Omental fat pad (tissue), 4 donors: ENCODE data around the gene ATAD3C. TPM values are rescaled to one million over a fixed set of nuclear protein-coding genes. Genes with fewer than 3 reads are reported as not detected.

Experiments
- ATAC-seq: fragments of 150-250 bp; one replicate; pipeline ENCODE4 v1.9.1; 2016; ENCODE audit warnings: mild to moderate bottlenecking, moderate library complexity; ENCODE audit not compliant: low FRiP score
- DNase-seq: peaks from one replicate; pipeline ENCODE4 v3.0.0-alpha.2; 2019; ENCODE audit warnings: low spot score
- total RNA-seq, 4 donors: library from RNA; depleted of rRNA; stranded (reverse); fragments of >200 nt; gene quantifications; one replicate each; pipeline ENCODE4 v1.1.0, GENCODE V29; 2016
- TF ChIP-seq, protein P1 (sequence below), 3 donors: fragments of 450-650 bp; IDR thresholded peaks; one replicate each; pipeline ENCODE4 v1.5.1; 2016 to 2017; ENCODE audit warnings: antibody characterized with exemption in 3 of 3, mild to moderate bottlenecking in 3 of 3, moderate library complexity in 2 of 3

The ATAD3C gene
- total RNA-seq, 4 donors from 2014 or later = 0.69 to 3.5 (median 2.4) TPM; not detected in 1

DNA sequence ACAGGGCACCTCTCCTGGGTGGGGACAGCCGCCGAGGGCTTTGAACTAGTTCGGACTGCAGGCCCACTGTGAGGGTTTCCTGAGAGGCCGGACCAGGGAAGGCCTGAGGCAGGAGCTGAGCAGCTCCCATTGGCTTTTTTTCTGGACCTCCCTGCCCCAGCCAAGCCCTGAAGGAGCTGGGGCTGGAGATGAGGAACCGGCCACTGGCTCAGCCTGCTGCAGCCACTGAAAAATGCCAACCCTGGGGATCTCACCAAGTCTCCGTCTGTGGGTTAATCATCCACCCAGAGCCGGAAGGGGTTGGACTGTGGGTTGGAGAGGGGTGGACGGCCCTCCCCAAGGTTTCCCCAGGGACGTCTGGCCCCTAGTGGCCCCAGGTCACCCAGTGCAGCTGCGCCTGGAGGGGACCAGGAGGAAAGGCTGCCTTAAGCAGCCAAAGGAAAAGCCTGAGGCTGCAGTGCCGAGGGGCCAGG lies 11.5 kb upstream of the ATAD3C start:
- ATAC-seq = no peak

DNA sequence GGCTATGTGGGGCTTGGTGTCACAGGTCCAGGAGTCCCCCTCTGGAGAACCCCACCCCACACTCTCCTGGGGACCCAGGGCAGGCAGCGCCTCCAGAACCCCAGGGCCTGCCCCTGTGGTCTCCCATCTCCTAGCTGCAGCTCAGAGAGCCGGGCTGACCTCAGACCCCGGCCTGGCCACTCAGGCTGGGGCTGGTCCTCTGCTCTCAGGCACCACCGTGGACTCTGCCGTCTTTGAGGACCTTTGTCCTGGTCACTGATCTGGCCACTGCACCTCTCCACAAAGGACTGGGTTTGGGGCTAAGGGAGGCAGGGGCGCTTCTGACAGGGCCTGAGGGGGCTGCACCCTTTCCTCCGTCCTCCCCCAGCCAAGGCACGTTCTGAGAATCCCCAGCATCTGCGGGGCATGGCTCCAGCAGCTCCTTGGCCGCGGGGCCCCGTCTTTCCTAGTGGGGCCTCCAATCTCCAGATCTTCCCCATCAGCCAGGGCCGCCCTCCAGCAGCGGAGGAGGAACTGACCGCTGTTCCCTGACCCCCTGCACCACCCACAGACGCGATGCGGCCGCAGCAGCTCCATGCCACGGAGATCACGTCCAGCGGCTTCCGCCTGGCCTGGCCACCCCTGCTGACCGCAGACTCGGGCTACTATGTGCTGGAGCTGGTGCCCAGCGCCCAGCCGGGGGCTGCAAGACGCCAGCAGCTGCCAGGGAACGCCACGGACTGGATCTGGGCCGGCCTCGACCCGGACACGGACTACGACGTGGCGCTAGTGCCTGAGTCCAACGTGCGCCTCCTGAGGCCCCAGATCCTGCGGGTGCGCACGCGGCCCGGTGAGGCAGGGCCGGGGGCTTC lies 10.7 kb upstream of the ATAD3C start:
- ATAC-seq (no peak), DNase-seq (no peak)
- TF ChIP-seq, protein P1, sequence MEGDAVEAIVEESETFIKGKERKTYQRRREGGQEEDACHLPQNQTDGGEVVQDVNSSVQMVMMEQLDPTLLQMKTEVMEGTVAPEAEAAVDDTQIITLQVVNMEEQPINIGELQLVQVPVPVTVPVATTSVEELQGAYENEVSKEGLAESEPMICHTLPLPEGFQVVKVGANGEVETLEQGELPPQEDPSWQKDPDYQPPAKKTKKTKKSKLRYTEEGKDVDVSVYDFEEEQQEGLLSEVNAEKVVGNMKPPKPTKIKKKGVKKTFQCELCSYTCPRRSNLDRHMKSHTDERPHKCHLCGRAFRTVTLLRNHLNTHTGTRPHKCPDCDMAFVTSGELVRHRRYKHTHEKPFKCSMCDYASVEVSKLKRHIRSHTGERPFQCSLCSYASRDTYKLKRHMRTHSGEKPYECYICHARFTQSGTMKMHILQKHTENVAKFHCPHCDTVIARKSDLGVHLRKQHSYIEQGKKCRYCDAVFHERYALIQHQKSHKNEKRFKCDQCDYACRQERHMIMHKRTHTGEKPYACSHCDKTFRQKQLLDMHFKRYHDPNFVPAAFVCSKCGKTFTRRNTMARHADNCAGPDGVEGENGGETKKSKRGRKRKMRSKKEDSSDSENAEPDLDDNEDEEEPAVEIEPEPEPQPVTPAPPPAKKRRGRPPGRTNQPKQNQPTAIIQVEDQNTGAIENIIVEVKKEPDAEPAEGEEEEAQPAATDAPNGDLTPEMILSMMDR (IDR thresholded peaks at IDR 0.05) = no peak

More for the DNA sequence above, 11.5 kb upstream of the ATAD3C start:
- TF ChIP-seq, protein P1 (IDR thresholded peaks at IDR 0.05) = no peak
- DNase-seq = no peak

DNA sequence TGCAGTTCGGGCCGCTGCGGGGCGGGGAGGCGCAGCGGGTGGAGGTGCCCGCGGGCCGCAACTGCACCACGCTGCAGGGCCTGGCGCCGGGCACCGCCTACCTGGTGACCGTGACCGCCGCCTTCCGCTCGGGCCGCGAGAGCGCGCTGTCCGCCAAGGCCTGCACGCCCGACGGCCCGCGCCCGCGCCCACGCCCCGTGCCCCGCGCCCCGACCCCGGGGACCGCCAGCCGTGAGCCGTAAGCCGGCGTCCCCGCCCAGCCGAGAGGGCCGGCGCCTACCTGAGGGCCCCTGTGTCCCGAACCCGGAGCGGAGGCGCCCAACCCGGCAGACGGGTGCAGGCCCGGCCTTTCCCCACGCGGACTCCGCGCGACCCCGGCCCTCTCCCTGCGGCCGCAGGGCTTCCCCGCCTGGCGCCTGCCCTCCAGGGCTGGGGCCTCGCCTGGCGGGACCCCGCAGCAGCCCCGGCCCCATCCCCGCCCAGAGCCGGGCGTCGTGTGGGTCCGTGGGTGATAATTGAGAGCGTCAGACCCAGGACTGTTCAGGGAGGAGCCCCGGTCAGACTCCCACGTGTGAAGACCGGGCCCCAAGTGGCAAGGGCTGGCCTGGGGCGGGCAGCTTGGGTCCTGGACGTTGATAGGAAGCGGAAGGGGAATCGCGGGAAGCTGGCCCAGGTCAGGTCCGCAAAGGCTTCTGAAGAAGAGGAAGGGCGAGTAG lies 9.8 kb upstream of the ATAD3C start:
- DNase-seq = no peak
- ATAC-seq = no peak

DNA sequence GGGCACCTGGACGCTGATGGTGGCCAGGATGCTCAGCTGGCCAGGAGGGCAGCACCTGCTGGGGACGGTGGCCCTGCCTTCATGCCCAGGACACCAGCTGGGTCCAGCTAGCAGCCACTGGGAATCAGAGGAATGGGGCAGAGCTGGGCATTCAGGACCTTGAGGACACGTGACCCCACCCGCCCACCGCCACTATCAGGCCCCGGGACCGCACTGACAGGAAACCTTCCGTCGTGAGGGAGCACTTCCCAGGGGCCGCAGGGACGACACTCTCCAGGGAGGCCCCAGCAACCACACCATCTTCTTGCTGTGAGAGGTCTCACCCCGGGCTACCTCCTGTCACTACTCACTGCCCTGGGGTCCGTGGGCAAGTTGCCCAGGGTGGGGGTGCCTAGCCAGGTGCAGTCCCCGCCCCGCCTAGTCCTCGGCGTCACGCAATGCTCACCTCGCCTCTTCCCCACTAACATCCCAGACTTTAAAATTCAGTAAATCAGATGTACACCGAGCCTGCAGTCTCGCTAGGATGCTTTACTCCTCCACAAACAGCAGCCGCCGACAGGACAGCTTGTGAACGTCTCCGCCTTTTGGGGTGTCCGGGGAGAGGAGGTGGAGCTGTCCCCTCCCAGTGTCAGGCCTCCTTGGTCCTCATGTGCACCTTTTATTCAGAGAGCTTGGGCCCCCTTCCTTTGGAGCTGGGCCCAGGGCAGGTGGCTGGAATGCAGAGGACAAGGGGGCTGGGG lies 9.1 kb upstream of the ATAD3C start:
- TF ChIP-seq, protein P1 (IDR thresholded peaks at IDR 0.05) = no peak
- DNase-seq = no peak
- no peak for ATAC-seq

More for the DNA sequence above, 9.8 kb upstream of the ATAD3C start:
- TF ChIP-seq, protein P1 (IDR thresholded peaks at IDR 0.05) = no peak

DNA sequence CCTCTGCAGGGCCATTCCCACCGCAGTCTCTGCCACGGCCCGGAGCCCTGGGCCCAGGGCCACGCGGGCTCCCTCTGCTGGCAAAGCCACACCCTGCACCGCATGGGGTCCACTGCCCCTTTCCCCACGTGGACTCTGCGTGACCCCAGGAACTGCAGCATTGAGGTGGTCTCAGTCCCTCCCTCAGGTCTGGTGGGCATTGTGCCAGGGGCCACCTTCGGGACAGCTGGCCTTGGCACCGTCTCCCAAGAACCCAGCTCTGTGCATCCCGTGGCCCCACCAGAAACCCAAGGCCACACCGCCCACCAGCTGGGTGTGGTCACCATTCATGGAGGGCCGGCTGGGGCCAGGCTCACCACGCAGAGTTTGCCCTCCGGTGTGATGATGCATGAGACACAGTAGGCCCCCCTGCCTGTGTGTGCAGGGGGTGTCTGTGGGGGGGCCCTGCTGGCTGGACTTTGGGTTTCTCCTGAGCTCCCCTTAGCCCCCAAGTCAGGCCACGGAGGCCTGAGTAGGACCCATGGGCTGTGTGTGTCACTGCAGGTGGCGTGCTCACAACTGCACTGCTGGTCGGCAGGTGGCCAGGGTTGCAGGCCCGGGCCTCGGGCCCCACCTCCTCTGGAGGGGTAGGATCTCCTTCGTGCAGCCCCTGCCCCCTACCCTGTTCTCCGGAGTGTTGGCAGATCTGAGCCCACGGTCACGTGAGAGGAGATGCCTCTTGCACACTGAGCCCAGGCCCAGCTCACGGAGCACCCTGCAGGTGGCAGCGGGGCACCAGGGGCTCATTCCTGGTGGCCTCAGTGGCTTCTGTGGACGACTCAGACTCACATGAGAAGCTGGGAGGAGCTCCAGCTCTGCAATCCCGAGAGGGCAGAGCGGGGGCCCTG lies 8.2 kb upstream of the ATAD3C start:
- DNase-seq (no peak), ATAC-seq (peak; percentile 70)
- TF ChIP-seq, protein P1 (IDR thresholded peaks at IDR 0.05) = peak in 1 of 3 donors; percentile 39
